ENCODE results near the gene COBL. TPM values are rescaled to one million over a fixed set of nuclear protein-coding genes. Genes with fewer than 3 reads are reported as not detected.

The COBL gene
- total RNA-seq, 2 donors from 2014 or later: 36.5 to 46.6 TPM

DNA sequence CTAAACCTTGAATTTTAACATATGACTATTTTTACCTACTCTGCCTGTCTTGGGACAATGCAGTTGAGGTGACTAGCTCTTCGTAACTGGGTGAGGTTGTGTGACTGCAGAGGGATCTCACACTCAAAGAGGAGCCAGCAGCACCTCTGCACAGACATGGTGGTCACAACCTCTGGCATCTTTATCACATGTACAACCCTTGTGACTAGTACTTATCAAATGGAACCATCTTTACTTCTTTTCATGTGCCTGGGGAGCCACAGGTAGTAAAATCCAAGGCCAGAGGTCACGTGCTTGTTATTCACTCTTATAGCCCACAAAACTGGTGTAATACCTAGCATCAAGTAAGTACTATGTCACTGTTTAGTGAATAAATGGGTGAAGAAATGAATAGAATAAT, 244.3 kb downstream of the COBL start:
- no peaks in the 10 kb centered on the region for H3K36me3 ChIP-seq
- TF ChIP-seq, protein P1, sequence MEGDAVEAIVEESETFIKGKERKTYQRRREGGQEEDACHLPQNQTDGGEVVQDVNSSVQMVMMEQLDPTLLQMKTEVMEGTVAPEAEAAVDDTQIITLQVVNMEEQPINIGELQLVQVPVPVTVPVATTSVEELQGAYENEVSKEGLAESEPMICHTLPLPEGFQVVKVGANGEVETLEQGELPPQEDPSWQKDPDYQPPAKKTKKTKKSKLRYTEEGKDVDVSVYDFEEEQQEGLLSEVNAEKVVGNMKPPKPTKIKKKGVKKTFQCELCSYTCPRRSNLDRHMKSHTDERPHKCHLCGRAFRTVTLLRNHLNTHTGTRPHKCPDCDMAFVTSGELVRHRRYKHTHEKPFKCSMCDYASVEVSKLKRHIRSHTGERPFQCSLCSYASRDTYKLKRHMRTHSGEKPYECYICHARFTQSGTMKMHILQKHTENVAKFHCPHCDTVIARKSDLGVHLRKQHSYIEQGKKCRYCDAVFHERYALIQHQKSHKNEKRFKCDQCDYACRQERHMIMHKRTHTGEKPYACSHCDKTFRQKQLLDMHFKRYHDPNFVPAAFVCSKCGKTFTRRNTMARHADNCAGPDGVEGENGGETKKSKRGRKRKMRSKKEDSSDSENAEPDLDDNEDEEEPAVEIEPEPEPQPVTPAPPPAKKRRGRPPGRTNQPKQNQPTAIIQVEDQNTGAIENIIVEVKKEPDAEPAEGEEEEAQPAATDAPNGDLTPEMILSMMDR (IDR thresholded peaks at IDR 0.05): no peak
- no peak for TF ChIP-seq POLR2AphosphoS5 (IDR thresholded peaks at IDR 0.05)
- TF ChIP-seq POLR2A (IDR thresholded peaks at IDR 0.05): no peak
- H3K27me3 ChIP-seq (replicated peaks; ENCODE audit: insufficient read depth): no peaks in the 10 kb centered on the region
- no peak for DNase-seq (ENCODE audit: low spot score)
- H3K9me3 ChIP-seq: no peaks in the 10 kb centered on the region
- 96% methylated on average over 2 of the region's 2 CpGs for WGBS
- intact Hi-C loops (cut with DNase I): no loop called here
- H3K4me1 ChIP-seq (replicated peaks): peaks cover 6% of the 10 kb centered on the region
- no peak overlapping the region for H3K4me3 ChIP-seq
- no peak overlapping the region for H3K27ac ChIP-seq

GRCh38 chr7:51071427-51071826, 245.2 kb downstream of the COBL start:
- DNase-seq (ENCODE audit: low spot score): no peak
- no peak for TF ChIP-seq POLR2A (IDR thresholded peaks at IDR 0.05)
- TF ChIP-seq, protein P1 (IDR thresholded peaks at IDR 0.05): no peak
- TF ChIP-seq POLR2AphosphoS5 (IDR thresholded peaks at IDR 0.05): no peak
- H3K27me3 ChIP-seq (replicated peaks; ENCODE audit: insufficient read depth): no peaks in the 10 kb centered on the region
- H3K4me1 ChIP-seq (replicated peaks): peaks cover 6% of the 10 kb centered on the region
- WGBS: 86% methylated on average over 2 of the region's 2 CpGs
- intact Hi-C loops (cut with DNase I): no loop called here
- no peak overlapping the region for H3K4me3 ChIP-seq
- no peak overlapping the region for H3K27ac ChIP-seq
- H3K9me3 ChIP-seq: no peaks in the 10 kb centered on the region
- H3K36me3 ChIP-seq: no peaks in the 10 kb centered on the region

DNA sequence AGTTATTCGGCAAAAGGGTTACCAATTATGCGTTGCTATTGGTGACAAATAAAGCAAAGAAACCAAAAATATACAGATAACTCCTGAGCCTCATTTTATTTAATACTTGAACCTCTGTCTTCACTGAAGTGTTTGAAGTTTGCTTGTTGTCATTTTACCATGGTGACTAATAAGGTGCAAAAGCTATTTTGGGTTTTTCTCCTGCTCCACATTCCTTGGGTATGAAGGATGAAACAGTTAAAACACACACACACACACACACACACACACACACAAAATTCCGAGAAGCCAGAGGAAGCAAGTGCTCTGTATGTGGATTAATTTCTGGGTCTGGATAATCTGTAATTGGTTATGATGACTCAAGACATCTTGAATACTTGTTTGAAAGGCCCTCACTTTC, 246.5 kb downstream of the COBL start:
- intact Hi-C loops (cut with DNase I): no loop called here
- no peak overlapping the region for H3K4me3 ChIP-seq
- H3K36me3 ChIP-seq: no peaks in the 10 kb centered on the region
- no peak for DNase-seq (ENCODE audit: low spot score)
- no peak overlapping the region for H3K27ac ChIP-seq
- H3K9me3 ChIP-seq: no peaks in the 10 kb centered on the region
- TF ChIP-seq, protein P1 (IDR thresholded peaks at IDR 0.05): no peak
- TF ChIP-seq POLR2AphosphoS5 (IDR thresholded peaks at IDR 0.05) (no peak), POLR2A (IDR thresholded peaks at IDR 0.05) (no peak)
- 67% methylated on average over 3 of the region's 3 CpGs for WGBS
- peaks cover 6% of the 10 kb centered on the region for H3K4me1 ChIP-seq (replicated peaks)
- H3K27me3 ChIP-seq (replicated peaks; ENCODE audit: insufficient read depth): no peaks in the 10 kb centered on the region

DNA sequence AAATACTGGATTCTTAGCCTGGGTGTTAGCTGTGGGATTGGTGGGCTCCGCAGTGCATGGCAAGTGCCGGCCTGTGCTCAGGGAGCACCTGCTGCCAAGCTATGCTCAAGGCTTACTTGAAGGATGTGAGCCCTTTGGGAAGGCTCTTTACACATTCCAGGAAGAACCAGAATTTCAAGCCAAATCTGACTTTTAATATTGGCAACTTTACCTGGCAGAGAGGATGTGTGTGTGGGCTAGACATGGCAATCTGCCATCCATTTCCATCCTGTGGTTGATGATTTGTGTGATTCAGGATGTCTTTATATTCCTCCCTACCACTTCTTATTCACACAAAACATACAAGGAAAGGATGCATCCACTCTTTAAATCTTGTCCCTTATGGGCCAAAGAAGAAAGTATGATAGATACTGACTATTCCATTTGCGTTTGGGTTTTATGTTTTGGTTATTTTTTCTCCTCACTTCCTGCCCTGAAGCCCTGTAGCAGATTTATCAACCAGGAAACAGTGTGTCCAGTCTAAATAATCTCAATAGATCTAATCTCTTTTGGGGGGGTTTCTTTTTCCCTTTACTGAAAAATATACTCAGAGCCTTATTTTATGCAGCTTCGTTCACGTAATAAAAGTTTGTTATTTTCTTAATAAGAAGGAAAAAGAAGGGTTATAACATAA, 247.1 kb downstream of the COBL start:
- Histone ChIP-seq H3K4me3 (no peak overlapping the region), H3K27ac (no peak overlapping the region), H3K27me3 (replicated peaks; ENCODE audit: insufficient read depth) (no peaks in the 10 kb centered on the region), H3K36me3 (no peaks in the 10 kb centered on the region), H3K4me1 (replicated peaks) (peaks cover 6% of the 10 kb centered on the region), H3K9me3 (no peaks in the 10 kb centered on the region)
- intact Hi-C loops (cut with DNase I): loop anchor here (5.0 to 10.0 kb wide), 2 partner anchors 475 to 602 kb away; no protein-coding TSS in a partner anchor
- DNase-seq (ENCODE audit: low spot score): peak; percentile 24
- TF ChIP-seq POLR2AphosphoS5 (IDR thresholded peaks at IDR 0.05) (peak; percentile 51), POLR2A (IDR thresholded peaks at IDR 0.05) (no peak)
- TF ChIP-seq, protein P1 (IDR thresholded peaks at IDR 0.05): no peak
- WGBS: 40% methylated on average over 5 of the region's 5 CpGs

GRCh38 chr7:51068401-51068800, 248.2 kb downstream of the COBL start:
- intact Hi-C loops (cut with DNase I): loop anchor here (5.0 to 10.0 kb wide), 2 partner anchors 474 to 601 kb away; no protein-coding TSS in a partner anchor
- WGBS: 88% methylated on average over 4 of the region's 4 CpGs
- DNase-seq (ENCODE audit: low spot score): no peak

More at GRCh38 chr7:51068401-51068800, 248.2 kb downstream of the COBL start:
- TF ChIP-seq POLR2AphosphoS5 (IDR thresholded peaks at IDR 0.05): no peak
- TF ChIP-seq, protein P1 (IDR thresholded peaks at IDR 0.05): no peak
- TF ChIP-seq POLR2A (IDR thresholded peaks at IDR 0.05): no peak
- Histone ChIP-seq H3K9me3 (no peaks in the 10 kb centered on the region), H3K4me1 (replicated peaks) (peaks cover 6% of the 10 kb centered on the region), H3K36me3 (no peaks in the 10 kb centered on the region), H3K27ac (no peak overlapping the region), H3K4me3 (no peak overlapping the region), H3K27me3 (replicated peaks; ENCODE audit: insufficient read depth) (no peaks in the 10 kb centered on the region)

Data from prostate gland (tissue), 2 donors.